HG02884 (cell line): ENCODE results near the gene CLEC2L.

Source experiments
- ATAC-seq: cut with Tn5 transposase; IDR thresholded peaks from one replicate; pipeline ENCODE4 v1.9.1; 2021; ENCODE audit warnings: mild to moderate bottlenecking, moderate library complexity; ENCODE audit not compliant: unreplicated experiment

CLEC2L gene

DNA sequence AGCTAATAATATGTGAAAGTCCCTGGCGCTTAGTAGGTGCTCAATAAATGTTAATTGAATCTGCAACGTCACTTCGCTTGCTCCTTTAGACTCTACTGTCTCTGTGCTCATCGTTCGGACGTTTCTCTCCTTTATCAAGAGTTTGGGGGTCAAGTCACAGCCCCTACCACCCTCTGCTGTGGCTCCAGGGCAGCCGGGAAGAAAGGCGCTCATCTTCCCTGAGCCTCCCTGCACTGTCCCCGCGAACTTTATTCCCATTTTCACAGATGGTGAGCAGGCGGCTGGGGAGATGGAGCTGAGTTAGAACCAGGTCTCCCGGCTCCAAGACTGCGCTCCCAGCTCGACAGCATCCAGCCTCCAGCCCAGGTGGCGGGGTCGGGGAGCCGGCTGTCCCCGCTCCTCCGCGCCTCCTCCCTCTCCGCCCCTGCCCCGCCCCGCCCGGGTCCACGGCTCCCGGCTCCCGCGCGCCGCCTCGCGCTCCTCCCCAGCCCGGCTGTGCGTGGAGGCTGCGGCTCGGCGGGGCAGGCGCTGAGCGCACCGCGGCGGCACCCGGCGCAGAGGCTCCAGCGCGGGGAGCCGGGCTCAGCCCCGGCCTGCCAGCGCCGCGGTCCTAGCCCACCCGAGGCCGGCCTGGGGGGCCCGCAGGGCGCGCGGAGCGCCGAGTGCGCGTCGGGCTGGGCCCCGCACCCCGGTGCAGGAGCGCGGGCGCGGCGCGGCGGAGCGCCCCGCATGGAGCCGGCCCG is at the start of gene CLEC2L:
Gene CLEC2L, plus strand, starts transcription at position 487 of the 743 bp plus-strand sequence. Its CDS starts 243 bp downstream, at position 730.
- ATAC-seq = no peak

DNA sequence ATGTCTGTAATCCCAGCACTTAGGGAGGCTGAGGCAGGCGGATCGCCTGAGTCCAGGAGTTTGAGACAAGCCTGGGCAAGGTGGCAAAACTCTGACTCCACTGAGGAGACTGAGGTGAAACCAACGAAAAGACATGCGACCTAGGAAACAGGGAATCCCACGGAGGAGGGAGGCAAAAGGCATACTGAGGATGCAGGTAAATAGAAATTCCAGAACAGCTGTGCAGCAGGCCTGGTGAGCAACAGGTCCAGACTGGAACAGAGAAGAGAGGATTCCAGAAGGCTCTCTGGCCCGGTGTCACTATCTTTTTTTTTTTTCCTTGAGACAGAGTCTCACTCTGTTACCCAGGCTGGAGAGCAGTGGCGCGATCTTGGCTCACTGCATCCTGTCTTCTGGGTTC is 47.3 kb upstream of the CLEC2L start:
- ATAC-seq = no peak

DNA sequence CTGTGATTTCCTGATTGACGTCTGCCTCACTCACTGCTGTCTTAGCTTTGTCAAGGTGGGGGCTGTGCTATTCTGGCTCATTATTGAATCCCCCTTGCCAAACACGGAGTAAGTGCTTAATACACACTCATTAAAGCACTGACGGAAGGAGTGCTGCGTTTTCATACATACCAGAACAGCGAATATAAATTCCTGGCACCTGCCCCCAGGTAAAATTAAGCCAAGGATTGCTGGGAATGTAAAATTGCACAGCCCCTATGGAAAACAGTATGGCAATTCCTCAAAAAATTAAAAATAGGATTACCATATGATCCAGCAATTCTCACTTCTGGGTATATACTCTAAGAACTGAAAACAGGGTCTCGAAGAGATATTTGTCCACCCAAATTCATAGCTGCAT is 46.6 kb upstream of the CLEC2L start:
- no peak for ATAC-seq

DNA sequence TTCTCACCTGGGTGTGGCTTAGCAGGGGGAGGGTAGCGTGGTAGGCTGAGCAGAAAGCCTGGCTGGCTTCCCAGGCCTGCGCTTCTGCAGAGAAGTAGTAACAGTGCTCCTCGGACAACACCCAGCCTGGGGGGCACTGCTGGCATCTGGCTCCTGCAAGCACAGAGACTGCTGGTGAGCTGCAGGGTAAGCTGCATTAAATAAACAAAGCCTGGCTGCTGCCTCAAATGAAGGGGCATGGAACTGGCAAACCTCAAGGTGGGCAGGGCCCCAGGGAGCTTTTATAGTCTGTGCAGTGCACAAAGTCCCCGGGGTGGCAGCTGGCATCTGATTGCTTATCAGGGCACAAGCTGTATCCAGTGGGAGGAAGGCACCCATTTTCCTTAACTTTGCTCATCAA is 43.9 kb upstream of the CLEC2L start:
- no peak for ATAC-seq

DNA sequence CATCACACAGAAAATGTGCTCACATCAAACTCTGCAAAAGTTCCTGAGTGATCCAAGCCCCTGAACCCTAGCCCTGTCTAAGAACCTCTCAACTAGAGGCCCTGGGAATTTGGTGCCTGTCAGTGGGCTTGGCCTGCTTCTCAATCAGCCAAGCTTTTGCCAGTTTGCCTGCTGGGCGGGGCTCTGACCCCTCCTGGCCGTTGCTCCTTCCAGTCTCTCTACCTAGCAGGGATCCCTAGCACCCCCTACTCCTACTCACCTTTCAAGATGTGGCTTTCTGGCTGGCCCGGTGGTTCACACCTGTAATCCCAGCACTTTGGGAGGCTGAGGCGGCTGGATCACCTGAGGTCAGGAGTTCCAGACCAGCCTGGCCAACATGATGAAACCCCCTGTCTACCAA is 42.1 kb upstream of the CLEC2L start:
- no peak for ATAC-seq

DNA sequence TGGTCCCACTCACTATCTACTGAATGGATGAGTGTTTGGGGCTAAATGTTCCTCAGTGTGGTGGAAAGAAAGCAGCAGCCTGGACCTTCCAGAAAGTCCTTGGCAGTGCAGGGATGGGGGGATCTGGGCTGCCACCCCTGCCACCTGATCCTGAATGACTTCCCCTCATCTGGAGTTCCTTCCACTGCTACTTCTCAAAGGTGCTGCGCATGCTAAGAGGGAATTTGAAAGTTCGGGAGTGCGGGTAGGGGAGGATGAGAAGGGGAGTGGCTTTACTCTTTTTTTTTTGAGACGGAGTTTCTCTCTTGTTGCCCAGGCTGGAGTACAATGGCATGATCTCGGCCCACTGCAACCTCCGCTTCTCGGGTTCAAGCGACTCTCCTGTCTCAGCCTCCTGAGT is 41.4 kb upstream of the CLEC2L start:
- no peak for ATAC-seq

DNA sequence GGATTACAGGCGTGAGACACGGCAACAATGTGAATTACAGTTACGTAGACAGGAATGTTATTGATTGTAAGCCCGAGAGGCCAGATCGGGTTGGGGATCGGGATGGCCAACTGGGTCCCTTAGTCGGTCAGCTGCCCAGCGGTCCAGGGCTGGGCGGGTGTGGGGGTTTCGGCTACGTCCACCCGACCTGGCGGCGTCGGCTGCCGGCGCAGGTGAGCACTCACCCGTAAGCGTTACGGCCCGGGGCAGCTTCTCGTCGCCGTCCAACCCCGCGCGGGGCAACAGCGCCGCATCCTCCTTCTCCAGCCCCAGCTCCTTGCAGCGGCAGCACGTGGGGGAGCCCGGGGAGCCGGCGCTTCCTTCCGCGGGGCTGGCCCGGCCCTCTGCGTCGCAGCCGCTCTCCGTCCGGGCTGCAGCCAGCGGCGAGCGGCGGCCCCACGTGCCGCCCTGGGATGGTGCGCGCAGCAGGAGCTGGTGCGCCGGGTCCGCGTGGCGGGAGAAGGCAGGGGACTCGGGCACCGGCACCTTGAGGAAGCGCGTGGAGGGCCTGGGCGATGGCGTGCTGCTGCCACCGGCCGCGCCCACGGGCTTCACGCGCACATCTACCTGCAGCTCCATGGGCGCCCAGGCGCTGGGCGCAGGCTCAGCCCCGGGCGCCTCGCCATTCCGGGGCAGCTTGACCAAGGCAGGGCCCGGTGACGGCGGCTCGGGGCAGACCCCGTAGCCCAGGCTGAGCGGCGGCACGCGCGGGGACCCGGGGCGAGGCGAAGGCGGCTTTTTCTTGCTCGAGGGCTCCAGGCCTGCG is 40.6 kb upstream of the CLEC2L start:
- ATAC-seq = peak; percentile 5

DNA sequence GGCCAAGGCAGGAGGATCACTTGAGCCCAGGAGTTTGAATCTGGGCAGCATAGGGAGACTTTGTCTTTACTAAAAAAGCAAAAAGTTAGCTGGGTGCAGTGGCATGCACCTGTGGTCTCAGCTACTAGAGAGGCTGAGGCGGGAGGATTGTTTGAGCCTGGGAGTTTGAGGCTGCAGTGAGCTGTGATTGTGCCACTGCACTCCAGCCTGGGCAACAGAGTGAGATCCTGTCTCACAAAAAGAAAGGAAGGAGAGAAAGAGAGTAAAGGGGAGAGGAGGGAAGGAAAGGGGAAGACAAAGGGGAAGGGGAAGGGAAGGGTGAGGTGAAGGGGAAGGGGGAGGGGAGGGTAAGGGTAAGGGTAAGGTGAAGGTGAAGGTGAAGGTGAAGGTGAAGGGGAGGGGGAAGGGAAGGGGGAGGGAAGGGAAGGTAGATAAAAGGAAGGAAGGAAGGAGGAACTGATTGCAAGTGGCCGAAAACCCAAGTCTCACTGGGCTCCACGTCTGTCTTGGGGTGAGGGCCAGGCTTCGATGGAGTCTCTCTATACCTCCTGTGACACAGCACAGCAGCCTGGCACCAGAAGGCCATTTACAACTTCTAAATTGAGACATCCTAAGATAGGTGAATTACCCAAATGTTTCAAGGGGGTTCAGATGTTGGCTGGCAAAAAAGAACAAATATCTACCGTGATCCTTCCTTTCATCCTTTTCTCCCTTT is 36.0 kb upstream of the CLEC2L start:
- ATAC-seq = no peak

DNA sequence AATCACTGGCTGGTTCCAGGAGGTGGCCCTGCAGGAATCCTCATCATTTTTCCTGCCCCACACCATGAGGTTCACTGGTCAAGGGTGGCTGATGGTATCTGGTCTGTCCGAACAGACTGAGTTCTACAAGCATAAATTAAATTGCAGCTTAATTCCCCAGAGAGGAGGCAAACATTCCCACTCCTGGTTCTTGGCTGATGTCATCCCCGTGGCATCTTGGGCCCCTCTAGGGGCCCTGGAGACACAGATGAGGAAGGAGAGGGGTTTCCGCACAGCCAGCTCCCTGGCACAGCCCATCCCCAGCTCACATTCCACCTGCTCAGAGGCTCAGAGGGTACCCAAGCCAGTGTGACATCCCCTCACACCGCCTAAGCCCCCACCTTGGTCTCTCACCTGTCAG is 34.7 kb upstream of the CLEC2L start:
- no peak for ATAC-seq

DNA sequence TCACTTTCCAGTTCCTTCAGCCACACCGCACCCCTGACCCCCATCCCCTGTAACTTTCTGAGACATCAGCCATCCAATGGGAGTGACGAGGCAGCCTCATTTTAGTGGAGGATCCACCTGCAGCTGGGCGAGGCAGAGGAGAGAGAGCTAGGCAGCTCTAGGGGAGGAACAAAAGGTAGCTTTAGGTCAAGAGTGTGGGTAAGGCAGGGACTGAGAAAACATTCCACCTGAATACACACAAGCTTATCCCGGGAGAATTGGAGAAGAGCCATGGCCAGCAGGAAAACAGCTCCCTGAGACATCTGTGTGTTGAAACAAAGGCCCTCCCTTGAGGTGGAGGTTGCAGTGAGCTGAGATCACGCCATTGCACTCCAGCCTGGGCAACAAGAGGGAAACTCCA is 33.4 kb upstream of the CLEC2L start:
- no peak for ATAC-seq

DNA sequence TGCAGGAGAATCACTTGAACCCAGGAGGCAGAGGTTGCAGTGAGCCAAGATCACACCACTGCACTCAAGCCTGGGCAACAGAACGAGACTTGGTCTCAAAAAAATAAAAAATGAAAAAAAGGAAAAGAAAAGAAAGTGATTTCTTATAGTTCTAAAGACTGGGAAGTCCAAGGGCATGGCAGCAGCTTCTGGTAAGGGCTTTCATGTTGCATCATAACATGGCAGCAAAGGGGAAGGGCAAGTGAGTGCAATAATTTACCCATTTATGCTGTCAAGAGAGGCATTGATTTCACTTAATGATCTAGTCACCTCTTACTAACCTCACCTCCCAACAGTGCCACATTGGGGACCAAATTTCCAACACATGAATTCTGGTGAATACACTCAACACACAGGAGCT is 31.2 kb upstream of the CLEC2L start:
- ATAC-seq = no peak

DNA sequence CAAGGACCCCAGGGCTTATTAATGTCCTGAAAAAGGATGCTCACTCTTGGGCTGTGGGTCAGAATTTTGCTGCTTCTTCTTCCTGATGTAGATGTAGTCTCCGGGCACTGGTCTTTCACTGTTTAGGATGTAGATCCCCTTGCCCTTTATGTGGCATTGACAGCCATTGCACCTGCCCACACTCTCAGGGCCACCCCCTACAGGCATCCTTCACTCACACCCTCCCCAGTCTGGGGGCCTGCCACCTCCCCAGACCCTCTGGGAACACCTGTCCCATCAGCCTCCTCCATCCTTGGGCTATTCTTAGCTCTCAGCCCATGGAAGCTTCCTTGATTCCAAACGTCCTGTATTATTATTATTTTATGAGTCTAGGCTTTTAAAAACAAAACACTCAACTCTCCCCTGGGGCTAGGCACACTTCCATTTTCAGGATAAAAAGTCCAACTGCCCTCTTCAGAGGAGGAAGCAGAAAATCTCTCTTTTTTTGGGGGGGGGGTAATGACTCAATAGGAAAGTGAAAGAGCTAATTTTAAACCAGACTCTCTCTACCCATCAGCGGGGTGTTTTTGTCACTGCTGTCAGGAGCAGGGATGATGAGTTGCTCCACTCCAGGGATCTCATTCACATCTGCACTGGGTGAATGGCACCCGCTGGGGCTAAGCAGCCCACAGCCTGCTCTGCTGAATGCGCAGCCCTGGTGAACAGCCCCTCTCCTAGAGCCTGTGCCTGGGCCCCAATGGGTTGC is 28.5 kb upstream of the CLEC2L start:
- peak; percentile 76 for ATAC-seq

DNA sequence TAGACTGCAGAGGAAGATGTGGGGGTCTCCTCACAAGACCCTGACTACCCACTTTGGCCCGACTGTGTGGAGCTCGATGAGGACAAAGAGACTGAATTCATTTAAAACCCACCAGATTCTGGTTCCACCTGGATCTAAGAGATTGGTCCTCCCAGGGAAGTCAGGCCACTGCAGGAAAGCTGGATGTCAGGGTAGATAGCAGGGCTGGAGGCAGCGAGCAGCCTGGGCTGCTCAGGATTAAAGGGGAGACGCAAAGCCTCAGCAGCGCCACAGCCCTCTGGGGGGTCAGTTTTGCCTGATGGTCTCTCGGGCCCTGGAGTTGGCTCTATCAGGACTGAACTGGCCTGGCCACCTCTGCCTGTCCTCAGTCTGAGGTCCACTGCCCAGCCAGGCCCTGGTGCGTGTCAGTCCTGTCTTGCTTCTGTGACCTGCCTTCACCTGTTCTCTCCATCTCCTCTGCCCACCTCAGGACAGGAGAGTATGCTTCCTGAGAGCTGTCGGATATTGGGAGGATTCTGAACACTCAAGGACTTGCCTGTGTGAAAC is 27.8 kb upstream of the CLEC2L start:
- ATAC-seq = peak; percentile 11

DNA sequence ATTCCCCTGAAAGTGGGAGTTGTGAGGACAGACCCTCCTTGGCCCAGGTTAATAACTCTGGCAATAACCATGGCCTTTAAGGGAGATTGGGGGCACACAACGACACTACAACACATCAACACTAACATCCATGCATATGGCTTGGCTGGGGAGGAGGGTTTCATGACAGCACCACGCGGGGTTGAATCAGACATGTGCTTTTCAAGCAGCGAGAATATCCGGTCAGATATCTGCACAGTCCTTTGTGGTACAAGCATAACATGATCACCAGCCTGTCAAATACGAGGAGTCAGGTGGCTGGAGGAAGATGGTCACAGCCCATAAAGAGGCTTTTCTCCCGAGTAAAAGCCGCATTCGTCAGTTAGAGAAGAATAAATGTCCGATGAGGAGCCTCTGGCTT is 27.0 kb upstream of the CLEC2L start:
- no peak for ATAC-seq

DNA sequence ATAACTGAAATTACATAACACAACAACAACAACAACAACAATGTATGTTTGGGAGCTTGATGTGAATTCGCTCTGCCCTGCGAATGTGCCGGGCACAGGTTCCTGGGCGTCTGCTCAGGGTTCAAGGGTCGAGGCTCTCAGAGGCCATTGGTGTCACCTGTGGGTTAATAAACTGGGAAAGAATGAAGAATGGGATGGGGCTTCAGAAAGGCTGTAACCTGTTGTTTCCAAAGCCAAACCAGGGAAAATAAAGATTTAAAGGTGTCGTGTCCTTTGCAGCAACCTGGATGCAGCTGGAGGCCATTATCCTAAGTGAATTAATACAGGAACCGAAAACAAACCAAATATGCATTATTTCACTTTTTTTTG is 22.7 kb upstream of the CLEC2L start:
- ATAC-seq = no peak

DNA sequence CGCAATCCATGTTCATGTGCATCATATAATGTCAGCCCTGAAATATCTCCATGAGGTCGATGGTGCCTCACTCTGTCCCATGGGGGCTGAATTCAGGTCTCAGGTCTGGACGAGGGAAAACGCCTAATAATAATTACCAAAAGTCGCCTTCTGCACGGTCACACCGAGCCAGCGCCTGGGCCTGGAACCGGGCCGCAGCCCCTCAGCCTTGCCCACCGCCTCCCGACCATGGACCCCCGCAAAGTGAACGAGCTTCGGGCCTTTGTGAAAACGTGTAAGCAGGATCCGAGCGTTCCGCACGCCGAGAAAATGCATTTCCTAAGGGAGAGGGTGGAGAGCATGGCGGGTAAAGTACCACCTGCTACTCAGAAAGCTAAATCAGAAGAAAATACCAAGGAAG is 21.3 kb upstream of the CLEC2L start:
- no peak for ATAC-seq

DNA sequence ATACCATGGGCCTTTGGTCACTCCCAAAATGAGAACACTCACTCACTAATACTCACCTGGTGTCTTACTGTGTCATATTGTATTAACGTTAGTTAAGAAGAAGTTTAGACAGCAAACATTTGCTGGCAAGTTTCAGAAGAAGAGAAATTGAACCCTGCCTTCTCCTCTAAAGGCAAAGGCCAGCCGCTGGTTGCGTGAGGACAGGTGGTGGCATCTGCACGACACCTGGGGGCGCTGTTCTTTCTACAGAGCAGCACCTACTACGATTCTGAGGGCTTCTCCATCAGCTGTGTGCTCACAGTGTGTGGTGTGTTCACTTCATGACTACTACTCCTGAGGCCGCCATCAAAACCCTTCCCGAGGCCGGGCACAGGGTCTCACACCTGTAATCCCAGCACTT is 17.9 kb upstream of the CLEC2L start:
- ATAC-seq = no peak

DNA sequence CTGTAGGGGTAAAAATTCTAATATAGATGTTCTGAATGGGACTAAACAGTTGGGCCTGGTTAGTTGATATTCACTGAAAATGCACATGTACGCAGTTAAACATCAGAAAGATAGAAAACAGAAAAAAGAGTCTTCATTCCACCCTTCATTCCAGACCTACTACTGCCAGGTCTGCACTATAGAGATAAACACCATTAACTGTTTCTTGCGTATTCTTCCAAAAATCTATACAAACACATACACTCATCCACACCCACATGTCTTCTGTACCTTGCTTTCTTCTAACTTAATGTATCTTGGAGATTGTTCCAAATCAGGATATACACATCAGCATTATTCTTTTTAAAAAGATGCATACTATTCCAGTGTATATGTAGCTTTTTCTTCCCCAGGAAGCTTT is 13.9 kb upstream of the CLEC2L start:
- ATAC-seq = no peak

DNA sequence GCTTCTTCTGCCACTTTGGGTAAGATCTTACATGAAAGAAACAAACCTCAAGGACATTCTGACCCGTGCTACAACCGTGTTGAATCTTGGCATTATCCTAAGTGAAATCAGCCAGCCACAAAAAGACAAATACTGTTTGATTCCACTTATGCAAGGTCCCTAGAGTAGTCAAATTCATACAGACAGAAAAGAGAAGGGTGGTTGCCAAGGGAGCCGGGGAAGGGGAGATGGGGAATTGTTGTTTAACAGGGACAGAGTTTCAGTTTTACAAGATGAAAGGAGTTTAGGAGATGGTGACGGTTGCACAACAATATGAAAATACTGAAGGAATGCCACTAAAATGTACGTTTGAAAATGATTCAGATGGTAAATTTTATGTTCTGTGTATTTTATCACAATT is 12.2 kb upstream of the CLEC2L start:
- no peak for ATAC-seq

DNA sequence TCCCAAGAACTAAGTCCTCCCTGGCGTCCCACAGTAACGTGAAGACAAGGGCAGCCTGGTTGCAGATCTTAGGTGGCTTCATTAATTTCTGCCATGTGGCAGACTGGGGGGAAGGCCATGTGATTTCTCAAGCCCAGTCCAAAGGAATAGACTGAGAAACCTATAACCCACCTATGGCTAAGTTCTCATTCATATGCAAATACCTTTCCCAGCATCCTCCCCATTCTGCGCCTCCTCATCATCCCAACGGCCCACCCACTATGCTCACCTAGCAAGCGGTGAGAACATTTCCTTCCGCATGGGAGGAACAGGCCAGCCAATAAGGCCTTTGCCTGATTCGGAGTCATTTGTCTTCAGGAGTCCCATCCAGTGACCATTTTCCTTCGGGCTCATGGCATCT is 8.2 kb upstream of the CLEC2L start:
- ATAC-seq = no peak

DNA sequence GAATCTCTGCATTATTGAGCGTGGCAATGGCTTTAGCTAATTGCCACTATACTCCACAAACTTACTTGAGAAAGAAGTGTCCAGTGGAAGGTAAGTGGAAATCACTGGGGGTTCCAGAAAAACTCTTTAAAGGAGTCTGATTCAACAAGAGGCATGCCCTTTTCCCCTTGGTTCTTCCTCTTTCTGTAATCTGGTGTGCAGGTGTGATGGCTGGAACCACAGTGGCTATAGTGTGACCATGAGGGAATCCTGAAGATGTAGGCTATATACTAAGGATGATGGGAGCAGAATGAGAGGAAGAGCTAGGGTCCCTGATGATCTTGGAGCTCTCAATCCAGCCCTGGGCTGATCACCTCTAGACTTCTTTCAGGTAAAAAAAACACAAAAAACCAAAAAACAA is 2.0 kb upstream of the CLEC2L start:
- no peak for ATAC-seq
